GM23248 (cell line): ENCODE data around the gene LMO1. TPM values are rescaled to one million over a fixed set of nuclear protein-coding genes. Genes with fewer than 3 reads are reported as not detected.

Experiments used
- DNase-seq: peaks from one replicate; pipeline ENCODE4 v3.0.0-alpha.2; 2015
- H2AFZ ChIP-seq: fragments of 200-600 bp; sonication (generic); 2 replicates; pipeline ENCODE4 v1.6.1; 2016; ENCODE audit warnings: antibody characterized with exemption
- H3F3A ChIP-seq: fragments of 200-600 bp; sonication (generic); 2 replicates; pipeline ENCODE4 v1.6.1; 2016; ENCODE audit warnings: mild to moderate bottlenecking, antibody characterized with exemption, mixed run types; ENCODE audit not compliant: insufficient read depth
- H3K27ac ChIP-seq: fragments of 200-600 bp; sonication (generic); 2 replicates; pipeline ENCODE4 v1.5.1; 2016; ENCODE audit warnings: mild to moderate bottlenecking
- H3K27me3 ChIP-seq: fragments of 200-600 bp; sonication (generic); replicated peaks from 2 replicates; pipeline ENCODE4 v1.6.1; 2016; ENCODE audit warnings: mild to moderate bottlenecking; ENCODE audit not compliant: insufficient read depth
- H3K36me3 ChIP-seq: fragments of 200-600 bp; sonication (generic); 2 replicates; pipeline ENCODE4 v1.6.1; 2016; ENCODE audit warnings: low read depth, mild to moderate bottlenecking
- H3K4me1 ChIP-seq: fragments of 200-600 bp; sonication (generic); 2 replicates; pipeline ENCODE4 v1.6.1; 2016; ENCODE audit warnings: mild to moderate bottlenecking; ENCODE audit not compliant: insufficient read depth
- H3K4me2 ChIP-seq: fragments of 200-600 bp; sonication (generic); one replicate; pipeline ENCODE4 v1.6.1; 2016; ENCODE audit warnings: mild to moderate bottlenecking; ENCODE audit not compliant: unreplicated experiment
- H3K4me3 ChIP-seq: fragments of 200-600 bp; sonication (generic); 2 replicates; pipeline ENCODE4 v1.5.1; 2016; ENCODE audit warnings: mild to moderate bottlenecking
- H3K79me2 ChIP-seq: fragments of 200-600 bp; sonication (generic); 2 replicates; pipeline ENCODE4 v1.6.1; 2016; ENCODE audit warnings: mild to moderate bottlenecking; ENCODE audit not compliant: insufficient read depth
- H3K9ac ChIP-seq: fragments of 200-600 bp; sonication (generic); 2 replicates; pipeline ENCODE4 v1.6.1; 2016; ENCODE audit warnings: mild to moderate bottlenecking
- H3K9me2 ChIP-seq: fragments of 200-600 bp; sonication (generic); 2 replicates; pipeline ENCODE4 v1.6.1; 2016; ENCODE audit warnings: mixed run types, mild to moderate bottlenecking, moderate library complexity; ENCODE audit not compliant: insufficient read depth
- H3K9me3 ChIP-seq: fragments of 200-600 bp; sonication (generic); one replicate; pipeline ENCODE4 v1.6.1; 2017; ENCODE audit warnings: low read depth
- H4K20me1 ChIP-seq: fragments of 200-600 bp; sonication (generic); 2 replicates; pipeline ENCODE4 v1.6.0; 2016; ENCODE audit not compliant: insufficient read depth
- EZH2 ChIP-seq: fragments of 200-600 bp; sonication (generic); IDR thresholded peaks from 2 replicates; pipeline ENCODE4 v1.6.1; 2018; ENCODE audit warnings: antibody characterized with exemption, mild to moderate bottlenecking; ENCODE audit not compliant: insufficient read depth, poor library complexity, severe bottlenecking
- EZH2phosphoT487 ChIP-seq: fragments of 200-600 bp; sonication (generic); IDR thresholded peaks from 2 replicates; pipeline ENCODE4 v1.6.1; 2018; ENCODE audit warnings: antibody characterized with exemption, moderate library complexity, mild to moderate bottlenecking, low read depth; ENCODE audit not compliant: insufficient read depth
- WGBS, 2 experiments: methylation state at CpG; one replicate each; pipeline ENCODE4 v1.1.6; 2015 to 2017; ENCODE audit warnings: low lambda C conversion rate in 2 of 2, low coverage in 1 of 2; ENCODE audit errors: missing lambda C conversion rate in 2 of 2; 5-methylcytosine and 5-hydroxymethylcytosine counted together
- in situ Hi-C: fragments of 300-500 bp; cut with MboI; formaldehyde crosslinking; loops from 2 replicates; pipeline ENCODE4 v1.15.0; 2020
- polyA plus RNA-seq: library from polyadenylated mRNA; unstranded; fragments of >200 nt; fragmentation: Nextera tagmentation; extraction: Ambion mirVana; gene quantifications from 2 replicates; pipeline ENCODE4 v1.2.1, GENCODE V29; 2016
- total RNA-seq: library from RNA; depleted of rRNA; stranded (reverse); fragments of >200 nt; shearing (Covaris generic); gene quantifications from 2 replicates; pipeline ENCODE4 v1.2.3, GENCODE V29; 2014

Gene LMO1
- total and polyA plus RNA-seq, 2 experiments from 2014 or later: not detected

- Histone ChIP-seq H3K4me2 (no peak overlapping the region), H3K9me2 (no peaks in the 10 kb centered on the region), H4K20me1 (no peaks in the 10 kb centered on the region), H3K36me3 (no peaks in the 10 kb centered on the region), H3F3A (no peaks in the 10 kb centered on the region), H3K27me3 (peaks cover 35% of the 10 kb centered on the region), H3K27ac (no peak overlapping the region), H3K79me2 (no peaks in the 10 kb centered on the region), H3K4me3 (no peak overlapping the region), H3K4me1 (no peaks in the 10 kb centered on the region), H2AFZ (no peak overlapping the region), H3K9ac (no peak overlapping the region), H3K9me3 (no peaks in the 10 kb centered on the region)
- 48 to 56% methylated on average over 4 of the region's 4 CpGs for WGBS, 2 experiments
- no peak for DNase-seq
- TF ChIP-seq EZH2phosphoT487 (no peak), EZH2 (no peak)
- in situ Hi-C loops: loop anchor here (25.0 kb wide), 2 partner anchors 323 to 723 kb away; partner anchors contain the start of gene TMEM9B
Observed at GRCh38 chr11:8239040-8239439, 24.6 kb downstream of the LMO1 start.

GRCh38 chr11:8237453-8237852 is 26.2 kb downstream of the LMO1 start:
- no peaks in the 10 kb centered on the region for H3F3A ChIP-seq
- H3K79me2 ChIP-seq: no peaks in the 10 kb centered on the region
- no peak overlapping the region for H3K27ac ChIP-seq
- H3K4me3 ChIP-seq: no peak overlapping the region
- peaks cover 20% of the 10 kb centered on the region for H3K27me3 ChIP-seq
- no peak for DNase-seq
- H3K36me3 ChIP-seq: no peaks in the 10 kb centered on the region
- TF ChIP-seq EZH2 (no peak), EZH2phosphoT487 (no peak)
- H3K9ac ChIP-seq: no peak overlapping the region
- in situ Hi-C loops: loop anchor here (25.0 kb wide), 2 partner anchors 325 to 725 kb away; partner anchors contain the start of gene TMEM9B
- H3K9me3 ChIP-seq: no peaks in the 10 kb centered on the region
- no peaks in the 10 kb centered on the region for H4K20me1 ChIP-seq
- 81 to 89% methylated on average over 10 of the region's 10 CpGs for WGBS, 2 experiments
- no peak overlapping the region for H3K4me2 ChIP-seq
- no peaks in the 10 kb centered on the region for H3K9me2 ChIP-seq
- H2AFZ ChIP-seq: no peak overlapping the region
- H3K4me1 ChIP-seq: peaks cover 4% of the 10 kb centered on the region; the same call in 1 of the 2 replicates

GRCh38 chr11:8235925-8236324 is 27.8 kb downstream of the LMO1 start:
- 0 out of 2 replicates have a peak, but pooled peaks cover 6% of the 10 kb centered on the region for H3K27me3 ChIP-seq

GRCh38 chr11:8234910-8235309 is 28.8 kb downstream of the LMO1 start:
- H3K27me3 ChIP-seq: 0 out of 2 replicates have a peak, but pooled peaks cover 6% of the 10 kb centered on the region
- H3K36me3 ChIP-seq: no peaks in the 10 kb centered on the region
- no peak for DNase-seq
- H3K9me2 ChIP-seq: no peaks in the 10 kb centered on the region
- peaks cover 4% of the 10 kb centered on the region; the same call in 1 of the 2 replicates for H3K4me1 ChIP-seq
- TF ChIP-seq EZH2 (no peak), EZH2phosphoT487 (no peak)
- H3F3A ChIP-seq: no peaks in the 10 kb centered on the region
- no peak overlapping the region for H3K27ac ChIP-seq
- no peaks in the 10 kb centered on the region for H3K79me2 ChIP-seq
- 65 to 72% methylated on average over 3 of the region's 3 CpGs for WGBS, 2 experiments
- in situ Hi-C loops: loop anchor here (25.0 kb wide), 2 partner anchors 327 to 727 kb away; partner anchors contain the start of gene TMEM9B
- H3K4me2 ChIP-seq: no peak overlapping the region
- H3K4me3 ChIP-seq: no peak overlapping the region
- H3K9ac ChIP-seq: no peak overlapping the region
- no peak overlapping the region for H2AFZ ChIP-seq
- H4K20me1 ChIP-seq: no peaks in the 10 kb centered on the region
- no peaks in the 10 kb centered on the region for H3K9me3 ChIP-seq

More at GRCh38 chr11:8235925-8236324, 27.8 kb downstream of the LMO1 start:
- no peak for DNase-seq
- Histone ChIP-seq H4K20me1 (no peaks in the 10 kb centered on the region), H3K9me3 (no peaks in the 10 kb centered on the region), H3F3A (no peaks in the 10 kb centered on the region), H3K27ac (no peak overlapping the region), H2AFZ (no peak overlapping the region), H3K4me2 (no peak overlapping the region), H3K79me2 (no peaks in the 10 kb centered on the region), H3K9ac (no peak overlapping the region), H3K36me3 (no peaks in the 10 kb centered on the region), H3K4me3 (no peak overlapping the region), H3K9me2 (no peaks in the 10 kb centered on the region), H3K4me1 (peaks cover 4% of the 10 kb centered on the region; the same call in 1 of the 2 replicates)
- TF ChIP-seq EZH2phosphoT487 (no peak), EZH2 (no peak)
- WGBS, 2 experiments: 79 to 85% methylated on average over 4 of the region's 4 CpGs
- in situ Hi-C loops: loop anchor here (25.0 kb wide), 2 partner anchors 326 to 726 kb away; partner anchors contain the start of gene TMEM9B
